GM12878 (cell line): Measurements from ENCODE around the gene C6orf89. TPM values are rescaled to one million over a fixed set of nuclear protein-coding genes. Genes with fewer than 3 reads are reported as not detected.

Source experiments
- ATAC-seq: fragments of 200-7000 bp; cut with Tn5 transposase; 3 replicates; pipeline ENCODE4 v1.9.1; 2020; ENCODE audit warnings: mild to moderate bottlenecking, moderate library complexity
- BruUV-seq: library from RNA; stranded (reverse); fragments of 400-500 nt; replicated peaks from 2 replicates; lab custom pipeline; 2021; lab: Mats Ljungman, UMichigan
- CTCF ChIA-PET: fragments of 300-600 bp; sonication (Branson Sonifier 250); formaldehyde crosslinking; extraction: SDS; loops from one replicate; lab custom pipeline; 2021; ENCODE audit warnings: inconsistent platforms; lab: Yijun Ruan, JAX
- POLR2A ChIA-PET: fragments of 350-600 bp; formaldehyde crosslinking; extraction: SDS; loops from one replicate; lab custom pipeline; 2021; ENCODE audit warnings: inconsistent platforms; lab: Charles Lee
- RAD21 ChIA-PET: fragments of 300-600 bp; sonication (Branson Sonifier 250); formaldehyde crosslinking; loops from one replicate; lab custom pipeline; 2023; ENCODE audit warnings: antibody characterized with exemption; ENCODE audit not compliant: unreplicated experiment; lab: Charles Lee
- SMC1A ChIA-PET: fragments of 300-600 bp; sonication (Branson Sonifier 250); formaldehyde crosslinking; loops from one replicate; lab custom pipeline; 2023; ENCODE audit not compliant: unreplicated experiment, uncharacterized antibody; lab: Charles Lee
- DNase-seq: peaks from one replicate; pipeline ENCODE4 v3.0.0-alpha.2; 2011; ENCODE audit warnings: low read depth, low spot score
- FAIRE-seq: peaks from 3 replicates; lab custom pipeline; 2011; peaks lifted over from hg19 to GRCh38; lab: Jason Lieb, UNC
- H2AFZ ChIP-seq: 2 replicates; pipeline ENCODE4 v1.6.0; 2011; ENCODE audit warnings: low read depth, low read length, control low read depth; ENCODE audit not compliant: control insufficient read depth
- H3K27ac ChIP-seq: 2 replicates; pipeline ENCODE4 v1.5.1; 2011; ENCODE audit warnings: control low read depth; ENCODE audit not compliant: control insufficient read depth, insufficient read depth
- H3K27me3 ChIP-seq, 2 experiments: replicated peaks in 1 of 2; 2 replicates each; pipeline versions ENCODE4 v1.6.0 to v1.6.1; 2011; ENCODE audit warnings: low read length in 1 of 2; ENCODE audit not compliant: control insufficient read depth in 2 of 2, insufficient read depth in 2 of 2
- H3K36me3 ChIP-seq, 2 experiments: 2 replicates each; pipeline ENCODE4 v1.5.1; 2011; ENCODE audit warnings: low read length in 1 of 2; ENCODE audit not compliant: control insufficient read depth in 2 of 2, insufficient read depth in 2 of 2
- H3K4me1 ChIP-seq: 2 replicates; pipeline ENCODE4 v1.6.1; 2011; ENCODE audit warnings: mild to moderate bottlenecking, low read length, moderate library complexity, mixed read lengths; ENCODE audit not compliant: control insufficient read depth, insufficient read depth
- H3K4me2 ChIP-seq: 2 replicates; pipeline ENCODE4 v1.6.0; 2011; ENCODE audit warnings: control low read depth; ENCODE audit not compliant: control insufficient read depth, insufficient read depth
- H3K4me3 ChIP-seq: fragments of 200-600 bp; sonication (generic); 2 replicates; pipeline ENCODE4 v1.5.1; 2016
- H3K79me2 ChIP-seq: 2 replicates; pipeline ENCODE4 v1.6.0; 2011; ENCODE audit warnings: low read length; ENCODE audit not compliant: control insufficient read depth, insufficient read depth
- H3K9ac ChIP-seq: 2 replicates; pipeline ENCODE4 v1.8.0; 2011; ENCODE audit warnings: low read length, control low read depth, mixed read lengths; ENCODE audit not compliant: control insufficient read depth, insufficient read depth
- H3K9me3 ChIP-seq: replicated peaks from 3 replicates; pipeline ENCODE4 v1.5.1; 2011; ENCODE audit warnings: mild to moderate bottlenecking, low read length; ENCODE audit not compliant: control insufficient read depth, insufficient read depth
- H4K20me1 ChIP-seq: 2 replicates; pipeline ENCODE4 v1.6.0; 2011; ENCODE audit not compliant: control insufficient read depth, insufficient read depth
- MTA3 ChIP-seq: IDR thresholded peaks from 2 replicates; pipeline ENCODE4 v1.6.1; 2012; ENCODE audit warnings: low read length, inconsistent platforms, borderline replicate concordance
- MYB ChIP-seq: fragments of 150-350 bp; IDR thresholded peaks from 2 replicates; pipeline ENCODE4 v1.6.1; 2014; ENCODE audit warnings: mild to moderate bottlenecking, low read depth, low read length, borderline replicate concordance
- POLR2A ChIP-seq: IDR thresholded peaks from 2 replicates; pipeline ENCODE4 v1.6.1; 2011; ENCODE audit warnings: low read depth, mild to moderate bottlenecking, low read length
- POLR2AphosphoS5 ChIP-seq: IDR thresholded peaks from 2 replicates; pipeline ENCODE4 v1.6.1; 2011; ENCODE audit warnings: mild to moderate bottlenecking, low read length, inconsistent platforms
- WRNIP1 ChIP-seq: IDR thresholded peaks from 2 replicates; pipeline ENCODE4 v1.6.1; 2011; ENCODE audit warnings: low read depth, low read length, improper control_type of control experiment, borderline replicate concordance
- WGBS: methylation state at CpG from one replicate; pipeline ENCODE4 v1.1.6; 2016; ENCODE audit warnings: low lambda C conversion rate; ENCODE audit not compliant: insufficient replicate concordance, insufficient coverage; ENCODE audit errors: missing lambda C conversion rate; 5-methylcytosine and 5-hydroxymethylcytosine counted together
- in situ Hi-C: fragments of 300-500 bp; cut with MboI; formaldehyde crosslinking; loops from 9 replicates; pipeline ENCODE4 v1.14.3; 2018; ENCODE audit warnings: mixed read lengths
- intact Hi-C: fragments of 100-400 bp; cut with micrococcal nuclease; formaldehyde crosslinking; loops from one replicate; pipeline ENCODE4 v1.14.2; 2022; ENCODE audit not compliant: unreplicated experiment
- polyA plus RNA-seq, 11 experiments: library from polyadenylated mRNA; depleted of rRNA in 4 of 11; unstranded in 6 of 11; stranded (reverse) in 5 of 11; fragments of >200 nt; fragmentation: Nextera tagmentation in 4 of 11; fragmentation: Illumina TruSeq in 1 of 11; extraction: Ambion mirVana in 4 of 11; extraction: Trizol in 1 of 11; gene quantifications; 1 replicate in 1 of 11; 2 replicates in 10 of 11; pipeline versions ENCODE4 v1.2.1 to v1.2.3, GENCODE V29; 2011 to 2016; ENCODE audit warnings: inconsistent platforms in 2 of 11, missing spikeins in 2 of 11, low read depth in 1 of 11
- total RNA-seq, 4 experiments: library from RNA; depleted of rRNA in 3 of 4; stranded (reverse); fragments of >200 nt in 3 of 4; fragmentation: Illumina TruSeq in 1 of 4; extraction: Trizol in 1 of 4; gene quantifications; 2 replicates each; pipeline versions ENCODE4 v1.2.1 to v1.2.3, GENCODE V29; 2013 to 2021

Gene C6orf89
- total and polyA plus RNA-seq, 10 of the 15 experiments (the other 5 are each of a cell fraction or from before 2014, with no cell fraction given) = 10.8 to 42.7 (median 28.6) TPM

DNA sequence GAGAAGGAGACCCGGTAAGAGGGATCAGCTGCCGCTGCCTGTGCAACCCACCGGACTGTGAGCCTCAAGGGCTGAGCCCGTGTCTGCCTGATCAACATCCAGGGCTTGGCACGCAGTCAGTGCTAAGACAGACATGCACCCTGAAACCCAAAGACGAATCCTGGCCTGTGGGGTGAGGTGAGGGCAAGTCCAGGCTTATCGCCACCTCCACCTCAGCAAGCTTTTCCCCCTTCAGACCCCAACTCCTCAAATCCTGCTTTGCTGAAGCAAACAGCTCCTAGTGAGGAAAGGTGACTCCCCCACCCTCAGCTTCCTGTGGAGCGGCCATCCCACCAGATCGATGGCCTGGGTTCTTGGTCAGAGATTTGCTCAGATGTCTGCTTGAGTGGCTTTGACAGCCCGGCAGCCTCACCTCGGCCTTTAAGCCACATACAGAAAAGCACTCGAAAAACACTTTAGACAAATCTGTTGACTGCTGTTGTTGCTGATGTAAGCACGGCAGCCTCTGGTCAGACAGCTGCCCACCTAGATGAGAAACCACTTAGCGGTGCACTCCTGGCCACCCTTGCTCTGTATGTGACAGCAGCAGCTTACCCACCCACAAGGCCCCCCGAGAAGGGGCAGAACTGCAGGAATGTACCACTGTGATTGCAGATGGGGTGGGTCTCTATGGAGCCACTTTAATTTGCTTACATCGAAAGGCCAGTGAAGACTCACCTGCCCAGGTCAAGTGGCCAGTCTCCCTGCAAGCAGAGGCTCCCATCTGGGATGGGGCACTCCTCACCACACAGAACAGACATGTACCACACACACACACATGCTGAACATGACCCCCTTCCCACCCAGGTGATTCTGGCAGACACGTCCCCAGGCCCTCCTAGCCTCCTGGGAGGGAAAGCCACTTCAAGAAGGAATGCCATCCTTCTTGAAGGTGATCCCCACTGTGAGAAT is 85.4 kb downstream of the C6orf89 start:
- no peaks in the 10 kb centered on the region for H3K79me2 ChIP-seq
- ATAC-seq (no peak), DNase-seq (no peak), FAIRE-seq (no peak)
- no peaks in the 10 kb centered on the region for H3K4me1 ChIP-seq
- in situ Hi-C loops (no loop called here), intact Hi-C loops (no loop called here)
- no peak overlapping the region for H2AFZ ChIP-seq
- peaks cover 49 to 50% of the 10 kb centered on the region in 2 experiments for H3K36me3 ChIP-seq
- SMC1A ChIA-PET = interaction anchor here (1.5 kb wide), 1 partner anchor 86 kb away, joined by 3 read pairs; the partner anchor contains the start of gene C6orf89
- no peak overlapping the region for H3K9ac ChIP-seq
- 91% methylated on average over 17 of the region's 17 CpGs for WGBS
- RAD21 ChIA-PET = interaction anchor here (0.6 kb wide), 1 partner anchor 237 kb away, joined by 3 read pairs; no protein-coding TSS in a partner anchor
- TF ChIP-seq MTA3 = no peak
- 0 out of 2 replicates have a peak, but pooled peaks have one; percentile 3 for TF ChIP-seq POLR2AphosphoS5
- TF ChIP-seq POLR2A = peak; percentile 24
- TF ChIP-seq WRNIP1 = no peak
- TF ChIP-seq MYB = no peak
- no peak overlapping the region for H3K4me3 ChIP-seq
- no peaks in the 10 kb centered on the region for H3K27me3 ChIP-seq
- no TSS peak for BruUV-seq
- no peak overlapping the region for H3K4me2 ChIP-seq
- POLR2A ChIA-PET = no interaction called here
- no peaks in the 10 kb centered on the region for H4K20me1 ChIP-seq
- CTCF ChIA-PET = interaction anchor here (1.5 kb wide), 1 partner anchor 47 kb away, joined by 4 read pairs; no protein-coding TSS in a partner anchor
- H3K9me3 ChIP-seq = no peaks in the 10 kb centered on the region
- no peak overlapping the region for H3K27ac ChIP-seq
